ENCODE measurements around the gene SLC7A8. TPM values are rescaled to one million over a fixed set of nuclear protein-coding genes. Genes with fewer than 3 reads are reported as not detected.

SLC7A8 gene
- total RNA-seq, 1 experiment from 2014 or later, result 3.8 TPM

DNA sequence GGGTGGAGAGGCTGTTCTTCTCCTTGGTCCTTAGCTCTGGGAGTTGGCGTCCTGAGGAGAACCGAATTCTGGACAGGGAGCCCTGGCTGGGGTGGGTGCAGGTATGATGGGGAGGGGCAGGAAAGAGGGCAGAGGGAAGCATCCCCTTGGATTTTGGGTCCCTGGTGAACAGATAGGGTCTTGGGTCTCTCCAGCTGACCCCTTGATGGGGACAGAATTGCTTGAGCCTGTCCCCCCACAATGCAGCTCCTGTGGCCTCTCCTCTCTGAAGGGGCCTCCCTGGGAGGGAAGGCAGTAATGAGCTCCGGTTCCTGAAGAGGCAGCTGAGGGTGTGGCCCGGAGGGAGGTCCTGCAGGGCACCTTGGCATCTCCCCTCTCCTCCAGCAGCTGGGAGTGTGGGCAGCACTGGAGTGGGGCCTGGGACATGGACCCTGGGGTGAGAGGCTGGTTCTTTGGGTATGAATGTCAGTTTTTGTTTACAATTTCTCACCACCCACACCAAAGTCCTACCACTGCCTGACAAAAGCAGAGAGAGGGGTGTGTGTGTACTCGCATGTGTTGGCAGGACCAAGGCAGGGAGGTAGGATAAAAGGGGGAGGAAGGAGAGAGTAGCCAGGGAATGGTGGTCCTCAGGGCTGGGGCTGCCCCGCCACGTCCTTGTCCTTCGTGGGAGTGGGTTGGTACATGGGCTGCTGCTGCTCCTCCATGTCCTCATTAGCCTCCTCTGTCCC lies 56.7 kb downstream of the SLC7A8 start:
- CTCF ChIA-PET, result interaction anchor here (0.6 kb wide), 1 partner anchor 57 kb away, joined by 5 read pairs; the partner anchor contains the start of gene SLC7A8
- Histone ChIP-seq H4K20me1 (ENCODE audit: low read length) (no peaks in the 10 kb centered on the region), H3K4me2 (ENCODE audit: low read length) (no peak overlapping the region), H3K9me2 (replicated peaks; ENCODE audit: low read length) (no peaks in the 10 kb centered on the region), H3K27ac (ENCODE audit: low read length) (no peak overlapping the region), H3K9ac (ENCODE audit: low read length) (no peak overlapping the region), H3F3A (ENCODE audit: low read length, unreplicated experiment) (no peaks in the 10 kb centered on the region), H3K4me3 (ENCODE audit: low read length) (no peak overlapping the region), H3K27me3 (ENCODE audit: low read length) (no peaks in the 10 kb centered on the region), H3K4me1 (ENCODE audit: insufficient read depth, low read length) (peaks cover 17% of the 10 kb centered on the region), H3K9me3 (ENCODE audit: low read length) (no peaks in the 10 kb centered on the region), H2AFZ (ENCODE audit: low read length) (no peak overlapping the region), H3K36me3 (ENCODE audit: low read depth, low read length) (no peaks in the 10 kb centered on the region), H3K79me2 (ENCODE audit: low read length) (no peaks in the 10 kb centered on the region)
- no peak for DNase-seq
- TF ChIP-seq, protein P1, sequence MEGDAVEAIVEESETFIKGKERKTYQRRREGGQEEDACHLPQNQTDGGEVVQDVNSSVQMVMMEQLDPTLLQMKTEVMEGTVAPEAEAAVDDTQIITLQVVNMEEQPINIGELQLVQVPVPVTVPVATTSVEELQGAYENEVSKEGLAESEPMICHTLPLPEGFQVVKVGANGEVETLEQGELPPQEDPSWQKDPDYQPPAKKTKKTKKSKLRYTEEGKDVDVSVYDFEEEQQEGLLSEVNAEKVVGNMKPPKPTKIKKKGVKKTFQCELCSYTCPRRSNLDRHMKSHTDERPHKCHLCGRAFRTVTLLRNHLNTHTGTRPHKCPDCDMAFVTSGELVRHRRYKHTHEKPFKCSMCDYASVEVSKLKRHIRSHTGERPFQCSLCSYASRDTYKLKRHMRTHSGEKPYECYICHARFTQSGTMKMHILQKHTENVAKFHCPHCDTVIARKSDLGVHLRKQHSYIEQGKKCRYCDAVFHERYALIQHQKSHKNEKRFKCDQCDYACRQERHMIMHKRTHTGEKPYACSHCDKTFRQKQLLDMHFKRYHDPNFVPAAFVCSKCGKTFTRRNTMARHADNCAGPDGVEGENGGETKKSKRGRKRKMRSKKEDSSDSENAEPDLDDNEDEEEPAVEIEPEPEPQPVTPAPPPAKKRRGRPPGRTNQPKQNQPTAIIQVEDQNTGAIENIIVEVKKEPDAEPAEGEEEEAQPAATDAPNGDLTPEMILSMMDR (conservative IDR thresholded peaks at IDR 0.05; ENCODE audit: low read depth, low read length), result no peak
- TF ChIP-seq EZH2phosphoT487 (IDR thresholded peaks at IDR 0.05; ENCODE audit: borderline replicate concordance, low read length) (no peak), EZH2 (IDR thresholded peaks at IDR 0.05; ENCODE audit: low read length, unreplicated experiment) (no peak)
- POLR2A ChIA-PET (ENCODE audit: unreplicated experiment), result no interaction called here
- intact Hi-C loops (cut with micrococcal nuclease), result no loop called here
- no peak for ATAC-seq
- no TSS peak for BruUV-seq (replicated peaks)

DNA sequence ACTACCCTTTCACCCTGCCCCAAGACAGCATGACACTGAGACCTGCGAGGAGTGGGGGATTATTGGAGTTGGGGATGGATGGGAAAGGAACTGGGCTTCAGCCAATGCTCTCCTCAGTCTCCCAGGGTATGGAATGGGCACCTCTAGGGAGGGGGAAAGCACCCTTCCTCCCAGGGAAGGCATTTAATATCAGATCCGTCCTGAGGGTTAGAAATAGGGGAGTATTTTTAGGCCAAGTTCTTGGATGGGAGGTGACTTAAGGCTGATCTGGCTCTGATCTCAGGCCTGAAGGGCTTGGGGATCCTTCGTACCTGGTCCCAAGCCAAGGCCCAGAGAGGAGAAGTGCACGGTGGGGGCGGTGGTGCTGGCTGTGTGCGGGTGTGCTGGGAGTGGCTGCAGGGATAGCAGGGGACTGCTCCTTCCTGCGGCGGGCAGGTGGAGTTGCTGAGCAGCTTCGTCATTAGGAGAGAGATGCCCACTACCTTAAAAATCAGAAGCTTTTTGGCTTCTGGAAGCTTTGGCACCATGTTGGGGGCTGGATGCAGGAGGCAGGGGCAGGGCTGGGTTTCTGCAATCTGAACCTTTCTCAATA lies 57.4 kb downstream of the SLC7A8 start:
- intact Hi-C loops (cut with micrococcal nuclease), result no loop called here
- CTCF ChIA-PET, result no interaction called here
- no TSS peak for BruUV-seq (replicated peaks)

More for the DNA sequence above, 57.4 kb downstream of the SLC7A8 start:
- H3K9me2 ChIP-seq (replicated peaks; ENCODE audit: low read length), result no peaks in the 10 kb centered on the region
- H3K79me2 ChIP-seq (ENCODE audit: low read length), result no peaks in the 10 kb centered on the region
- no peaks in the 10 kb centered on the region for H4K20me1 ChIP-seq (ENCODE audit: low read length)
- ATAC-seq, result no peak
- H3K9ac ChIP-seq (ENCODE audit: low read length), result no peak overlapping the region
- no peak for TF ChIP-seq EZH2phosphoT487 (IDR thresholded peaks at IDR 0.05; ENCODE audit: borderline replicate concordance, low read length)
- TF ChIP-seq EZH2 (IDR thresholded peaks at IDR 0.05; ENCODE audit: low read length, unreplicated experiment), result no peak
- TF ChIP-seq, protein P1 (conservative IDR thresholded peaks at IDR 0.05; ENCODE audit: low read depth, low read length), result no peak
- H3K27ac ChIP-seq (ENCODE audit: low read length), result no peak overlapping the region
- H3K9me3 ChIP-seq (ENCODE audit: low read length), result no peaks in the 10 kb centered on the region
- no peaks in the 10 kb centered on the region for H3F3A ChIP-seq (ENCODE audit: low read length, unreplicated experiment)
- DNase-seq, result no peak
- POLR2A ChIA-PET (ENCODE audit: unreplicated experiment), result no interaction called here
- H3K4me1 ChIP-seq (ENCODE audit: insufficient read depth, low read length), result peaks cover 24% of the 10 kb centered on the region
- no peaks in the 10 kb centered on the region for H3K36me3 ChIP-seq (ENCODE audit: low read depth, low read length)
- no peak overlapping the region for H3K4me2 ChIP-seq (ENCODE audit: low read length)
- no peaks in the 10 kb centered on the region for H3K27me3 ChIP-seq (ENCODE audit: low read length)
- H3K4me3 ChIP-seq (ENCODE audit: low read length), result no peak overlapping the region
- H2AFZ ChIP-seq (ENCODE audit: low read length), result no peak overlapping the region

All from PC-3 (cell line).